Measurements from ENCODE around the gene PRR20C.

GRCh38 chr13:57123681-57124080 is 30.2 kb upstream of the PRR20C start:
- TF ChIP-seq POLR2A (IDR thresholded peaks at IDR 0.05; ENCODE audit: low read depth), result no peak
- TF ChIP-seq CTCF (IDR thresholded peaks at IDR 0.05), result no peak

Measured in esophagus muscularis mucosa (tissue), 3 donors.